H1 (cell line): ENCODE results near the gene DLK2. TPM values are rescaled to one million over a fixed set of nuclear protein-coding genes. Genes with fewer than 3 reads are reported as not detected.

Source experiments
- CTCF ChIA-PET: fragments of 300-600 bp; sonication (Branson Sonifier 250); formaldehyde crosslinking; loops from one replicate; lab custom pipeline; 2021; ENCODE audit not compliant: partially characterized antibody; lab: Charles Lee
- POLR2A ChIA-PET: fragments of 300-600 bp; sonication (Branson Sonifier 250); formaldehyde crosslinking; loops from one replicate; lab custom pipeline; 2021; ENCODE audit warnings: inconsistent platforms; ENCODE audit not compliant: partially characterized antibody; lab: Charles Lee
- DNase-seq, 2 experiments: peaks; one replicate each; pipeline versions ENCODE4 v3.0.0 to v3.0.0-alpha.2; 2010 to 2022; ENCODE audit warnings: low spot score in 2 of 2, low read depth in 1 of 2, mixed read lengths in 1 of 2
- FAIRE-seq: peaks from 2 replicates; lab custom pipeline; 2011; peaks lifted over from hg19 to GRCh38; lab: Jason Lieb, UNC
- H2AFZ ChIP-seq: 2 replicates; pipeline ENCODE4 v1.8.1; 2012; ENCODE audit warnings: low read length, inconsistent platforms
- H2AK5ac ChIP-seq: 2 replicates; pipeline ENCODE4 v1.6.1; 2013; ENCODE audit warnings: low read depth, low read length
- H2BK120ac ChIP-seq: replicated peaks from 2 replicates; pipeline ENCODE3; 2013; ENCODE audit warnings: low read depth, low read length, inconsistent platforms
- H2BK12ac ChIP-seq: 2 replicates; pipeline ENCODE4 v1.6.1; 2013; ENCODE audit warnings: low read depth, low read length
- H2BK15ac ChIP-seq: 2 replicates; pipeline ENCODE4 v1.6.1; 2013; ENCODE audit warnings: low read length
- H2BK20ac ChIP-seq: 2 replicates; pipeline ENCODE4 v1.6.1; 2013; ENCODE audit warnings: low read length
- H2BK5ac ChIP-seq: 2 replicates; pipeline ENCODE4 v1.6.1; 2013; ENCODE audit warnings: low read depth, low read length
- H3K14ac ChIP-seq: 2 replicates; pipeline ENCODE4 v1.6.1; 2013; ENCODE audit warnings: inconsistent platforms; ENCODE audit not compliant: insufficient read length
- H3K18ac ChIP-seq: 2 replicates; pipeline ENCODE4 v1.6.1; 2013; ENCODE audit warnings: low read length; ENCODE audit errors: extremely low read depth
- H3K23ac ChIP-seq: 2 replicates; pipeline ENCODE4 v1.6.1; 2013; ENCODE audit warnings: inconsistent platforms; ENCODE audit not compliant: insufficient read length
- H3K23me2 ChIP-seq: 2 replicates; pipeline ENCODE4 v1.6.1; 2013; ENCODE audit warnings: low read depth, low read length
- H3K27ac ChIP-seq: 2 replicates; pipeline ENCODE4 v1.6.1; 2011; ENCODE audit warnings: low read depth, low read length, inconsistent platforms
- H3K27me3 ChIP-seq, 4 experiments: replicated peaks in 1 of 4; 1 replicate in 1 of 4; 2 replicates in 3 of 4; pipeline versions ENCODE4 v1.6.1 to v1.8.1; 2011 to 2013; ENCODE audit warnings: low read length in 3 of 4, mild to moderate bottlenecking in 3 of 4, inconsistent platforms in 2 of 4, mixed read lengths in 2 of 4, moderate library complexity in 1 of 4; ENCODE audit not compliant: control insufficient read depth in 3 of 4, insufficient read depth in 3 of 4; ENCODE audit errors: extremely low read depth in 1 of 4
- H3K36me3 ChIP-seq, 4 experiments: 2 replicates each; pipeline versions ENCODE4 v1.6.1 to v1.8.1; 2011 to 2013; ENCODE audit warnings: mild to moderate bottlenecking in 4 of 4, low read length in 3 of 4, moderate library complexity in 2 of 4, control low read depth in 1 of 4, inconsistent platforms in 1 of 4; ENCODE audit not compliant: insufficient read depth in 4 of 4, control insufficient read depth in 2 of 4
- H3K4ac ChIP-seq: replicated peaks from 2 replicates; pipeline ENCODE3; 2013; ENCODE audit warnings: low read length, low read depth, mixed read lengths, inconsistent platforms; ENCODE audit not compliant: insufficient read length
- H3K4me1 ChIP-seq, 4 experiments: replicated peaks in 1 of 4; 1 replicate in 1 of 4; 2 replicates in 3 of 4; pipeline versions ENCODE4 v1.6.1 to v1.8.1; 2011 to 2013; ENCODE audit warnings: low read length in 3 of 4, inconsistent platforms in 2 of 4, mixed read lengths in 1 of 4; ENCODE audit not compliant: insufficient read depth in 4 of 4, control insufficient read depth in 3 of 4
- H3K4me2 ChIP-seq, 2 experiments: 2 replicates each; pipeline versions ENCODE4 v1.6.1 to v1.8.1; 2011 to 2013; ENCODE audit warnings: low read depth in 2 of 2, low read length in 2 of 2, control low read depth in 1 of 2, inconsistent platforms in 1 of 2, mild to moderate bottlenecking in 1 of 2; ENCODE audit not compliant: insufficient read depth in 1 of 2
- H3K4me3 ChIP-seq, 4 experiments: fragments of 200-600, 300-600 bp in 1 of 4; sonication (generic), shearing (Covaris generic), sonication (Bioruptor Twin) in 1 of 4; 2 replicates each; pipeline versions ENCODE4 v1.5.1 to v1.8.1; 2011 to 2016; ENCODE audit warnings: low read length in 4 of 4, low read depth in 3 of 4, control low read depth in 2 of 4, inconsistent platforms in 2 of 4, mild to moderate bottlenecking in 2 of 4, mixed read lengths in 1 of 4, moderate library complexity in 1 of 4; ENCODE audit not compliant: insufficient read depth in 2 of 4; ENCODE audit errors: extremely low read depth in 1 of 4
- H3K56ac ChIP-seq: replicated peaks from 2 replicates; pipeline ENCODE3; 2013; ENCODE audit warnings: low read depth, mild to moderate bottlenecking, mixed read lengths, low read length, inconsistent platforms; ENCODE audit not compliant: insufficient read length
- H3K79me1 ChIP-seq: 2 replicates; pipeline ENCODE4 v1.6.1; 2013; ENCODE audit warnings: low read depth, low read length, control low read depth
- H3K79me2 ChIP-seq, 2 experiments: 2 replicates each; pipeline versions ENCODE4 v1.6.1 to v1.8.1; 2012 to 2013; ENCODE audit warnings: low read length in 2 of 2, mild to moderate bottlenecking in 2 of 2, inconsistent platforms in 1 of 2; ENCODE audit not compliant: insufficient read depth in 2 of 2, control insufficient read depth in 1 of 2
- H3K9ac ChIP-seq, 4 experiments: replicated peaks in 1 of 4; 1 replicate in 1 of 4; 2 replicates in 3 of 4; pipeline versions ENCODE4 v1.6.1 to v1.8.1; 2011 to 2013; ENCODE audit warnings: low read depth in 3 of 4, low read length in 3 of 4, control low read depth in 2 of 4, mild to moderate bottlenecking in 2 of 4, moderate library complexity in 2 of 4, inconsistent platforms in 1 of 4; ENCODE audit errors: extremely low read depth in 1 of 4
- H3K9me3 ChIP-seq, 2 experiments: 2 replicates each; pipeline versions ENCODE4 v1.6.1 to v1.8.1; 2012 to 2013; ENCODE audit warnings: mild to moderate bottlenecking in 2 of 2, moderate library complexity in 2 of 2, control low read depth in 1 of 2, inconsistent platforms in 1 of 2, low read depth in 1 of 2, low read length in 1 of 2, mixed read lengths in 1 of 2; ENCODE audit not compliant: insufficient read depth in 2 of 2
- H4K20me1 ChIP-seq, 2 experiments: replicated peaks in 1 of 2; 2 replicates each; pipeline versions ENCODE3 to v1.8.1; 2011 to 2013; ENCODE audit warnings: inconsistent platforms in 2 of 2, low read length in 2 of 2, mild to moderate bottlenecking in 1 of 2; ENCODE audit not compliant: insufficient read depth in 2 of 2, control insufficient read depth in 1 of 2
- H4K5ac ChIP-seq: 2 replicates; pipeline ENCODE4 v1.6.1; 2013; ENCODE audit warnings: low read length, low read depth, mixed read lengths, inconsistent platforms; ENCODE audit not compliant: insufficient read length
- H4K8ac ChIP-seq: 2 replicates; pipeline ENCODE4 v1.8.0; 2013; ENCODE audit warnings: mild to moderate bottlenecking, moderate library complexity, low read length, inconsistent platforms; ENCODE audit not compliant: insufficient read depth; ENCODE audit errors: extremely low read depth
- H4K91ac ChIP-seq: replicated peaks from 2 replicates; pipeline ENCODE3; 2013; ENCODE audit warnings: low read length, mixed read lengths, inconsistent platforms; ENCODE audit not compliant: insufficient read length
- ASH2L ChIP-seq: fragments of 200-600, 300-600 bp; sonication (generic); IDR thresholded peaks from one replicate; pipeline ENCODE4 v1.7.1; 2017; ENCODE audit warnings: low read length
- CREB1 ChIP-seq: IDR thresholded peaks from 2 replicates; pipeline ENCODE4 v1.6.1; 2012; ENCODE audit warnings: inconsistent platforms
- EGR1 ChIP-seq: IDR thresholded peaks from 2 replicates; pipeline ENCODE4 v1.6.1; 2011; ENCODE audit warnings: low read depth, low read length, borderline replicate concordance
- EP300 ChIP-seq, 2 experiments: IDR thresholded peaks; 1 replicate in 1 of 2; 2 replicates in 1 of 2; pipeline ENCODE4 v1.6.1; 2011 to 2012; ENCODE audit warnings: low read depth in 2 of 2, low read length in 2 of 2, mild to moderate bottlenecking in 2 of 2, borderline replicate concordance in 1 of 2, inconsistent platforms in 1 of 2, moderate library complexity in 1 of 2
- KDM5A ChIP-seq: fragments of 200-600 bp; IDR thresholded peaks from 2 replicates; pipeline ENCODE4 v1.7.1; 2012; ENCODE audit warnings: mild to moderate bottlenecking, low read length, inconsistent platforms, mixed read lengths
- PHF8 ChIP-seq: fragments of 200-600 bp; sonication (generic); conservative IDR thresholded peaks from 2 replicates; pipeline ENCODE4 v1.7.1; 2012; ENCODE audit warnings: low read depth, mild to moderate bottlenecking, inconsistent platforms, low read length, moderate library complexity
- RBBP5 ChIP-seq: IDR thresholded peaks from 2 replicates; pipeline ENCODE4 v1.7.1; 2012; ENCODE audit warnings: low read depth, mild to moderate bottlenecking, inconsistent platforms, low read length, moderate library complexity, borderline replicate concordance
- SUZ12 ChIP-seq: fragments of 200-600 bp; sonication (generic); IDR thresholded peaks from 2 replicates; pipeline ENCODE4 v1.6.1; 2012; ENCODE audit warnings: mild to moderate bottlenecking, inconsistent platforms, low read length, moderate library complexity, mixed read lengths
- TAF1 ChIP-seq: IDR thresholded peaks from 2 replicates; pipeline ENCODE4 v1.6.1; 2011; ENCODE audit warnings: mild to moderate bottlenecking, low read depth, low read length
- TEAD4 ChIP-seq: IDR thresholded peaks from 2 replicates; pipeline ENCODE4 v1.6.1; 2012; ENCODE audit warnings: low read depth, low read length, inconsistent platforms, mixed read lengths
- WGBS, 2 experiments: shearing (Covaris generic) in 1 of 2; methylation state at CpG; one replicate each; pipeline versions ENCODE4 v1.1.6 to v1.1.7; 2013 to 2015; ENCODE audit warnings: low lambda C conversion rate in 2 of 2, mixed read lengths in 2 of 2, inconsistent platforms in 1 of 2, low coverage in 1 of 2, missing lambda C conversion rate in 1 of 2; ENCODE audit not compliant: insufficient replicate concordance in 2 of 2, insufficient coverage in 1 of 2, insufficient read length in 1 of 2; ENCODE audit errors: extremely low coverage in 1 of 2, missing lambda C conversion rate in 1 of 2; 5-methylcytosine and 5-hydroxymethylcytosine counted together
- polyA plus RNA-seq, 7 experiments: library from polyadenylated mRNA; depleted of rRNA in 3 of 7; stranded (reverse) in 5 of 7; unstranded in 2 of 7; fragments of >200 nt in 5 of 7; fragments of 200-250 nt in 2 of 7; gene quantifications; 1 replicate in 5 of 7; 2 replicates in 1 of 7; 4 replicates in 1 of 7; pipeline versions ENCODE4 v1.2.1 to v1.2.3, GENCODE V29; 2011 to 2013; ENCODE audit warnings: missing spikeins in 2 of 7, mixed read lengths in 2 of 7
- total RNA-seq: library from RNA; stranded (reverse); fragmentation: NEBNext Ultra II Directional; extraction: Animal tissue kit (Norgen Biotek cat#: 25700); gene quantifications from 2 replicates; pipeline ENCODE4 v1.2.1, GENCODE V29; 2021
- TF ChIP-seq, protein P1 (sequence below): IDR thresholded peaks from 2 replicates; pipeline ENCODE4 v1.6.1; 2012; ENCODE audit warnings: inconsistent platforms

The DLK2 gene
- total and polyA plus RNA-seq, 2 of the 8 experiments (the other 6 are each of a cell fraction or from before 2014, with no cell fraction given): 0.37 to 0.80 TPM

DNA sequence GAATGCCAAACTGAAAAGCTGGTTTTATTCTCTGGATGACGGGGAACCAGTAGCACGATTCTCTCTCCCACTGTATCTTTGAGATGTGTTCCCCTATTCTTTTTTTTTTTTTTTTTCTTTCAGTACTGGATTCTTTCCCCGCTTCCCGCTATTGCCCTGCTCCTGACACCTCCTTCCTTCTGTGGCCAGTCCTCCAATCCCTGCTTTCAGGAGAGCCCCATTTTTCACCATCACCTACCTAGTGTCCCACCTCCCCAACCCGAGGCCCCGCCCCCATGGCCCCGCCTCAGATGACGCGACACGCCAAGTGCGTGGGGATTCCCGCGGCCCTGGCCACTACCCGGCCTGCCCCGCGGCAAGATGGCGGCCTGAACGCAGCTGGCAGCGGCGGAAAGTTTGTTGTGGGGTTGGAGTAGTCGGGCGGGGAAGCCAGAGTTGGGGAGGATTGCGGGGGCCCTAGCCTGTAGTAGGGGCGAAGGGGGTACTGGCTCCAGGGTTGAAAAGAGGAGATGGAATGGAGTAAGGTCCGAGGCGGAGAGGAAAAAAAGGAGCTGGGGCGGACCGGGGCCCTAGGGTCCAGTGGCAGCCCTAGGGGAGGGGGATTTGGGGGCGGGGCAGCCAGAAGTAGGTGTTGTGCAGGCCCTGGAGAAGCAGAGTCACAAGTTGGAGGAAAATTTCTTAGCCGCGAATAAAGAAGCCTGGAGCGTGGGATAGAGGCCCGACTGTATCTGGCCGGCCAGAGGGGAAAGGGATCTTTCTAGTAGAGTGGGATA, 22.1 kb upstream of the DLK2 start, which contains the start of gene TJAP1:
TJAP1 (plus strand) TSS at position 336 of the 773 bp plus-strand sequence. CDS start 21,432 bp downstream, outside the sequence.
- peak within 1 kb of the TSS; percentile 70 for H3K27ac ChIP-seq
- no peak within 1 kb of the TSS for H4K91ac ChIP-seq
- WGBS, 2 experiments: 8% methylated on average over 21 of the region's 34 CpGs; no CpG with 5 or more reads in 1 of the 2 experiments
- no peak within 1 kb of the TSS for H2BK15ac ChIP-seq
- H3K36me3 ChIP-seq: no peaks in the 10 kb centered on the region
- ChIA-PET POLR2A (interaction anchor here (0.6 to 1.9 kb wide), 17 partner anchors 9 to 88 kb away, joined by 3 to 8 read pairs (median 4); partner anchors contain the start of genes DLK2, POLR1C and YIPF3), CTCF (interaction anchor here (2.3 to 32.9 kb wide), 2 partner anchors 21 to 23 kb away, joined by 6 to 536 read pairs; partner anchors contain the start of gene LRRC73)
- DNase-seq (peak; percentile 67 to 100), FAIRE-seq (no peak)
- H2AFZ ChIP-seq: peak within 1 kb of the TSS; percentile 93; the same call in 1 of the 2 replicates
- peak within 1 kb of the TSS; percentile 62 to 79 (median 68) for H3K9ac ChIP-seq
- H3K23me2 ChIP-seq: peaks cover 4% of the 10 kb centered on the region; the same call in 1 of the 2 replicates
- H3K9me3 ChIP-seq: no peaks in the 10 kb centered on the region
- H3K18ac ChIP-seq: peak within 1 kb of the TSS; percentile 66; the same call in 1 of the 2 replicates
- H2AK5ac ChIP-seq: no peak within 1 kb of the TSS; the same call in 1 of the 2 replicates
- peaks cover 11% of the 10 kb centered on the region for H3K79me1 ChIP-seq
- H3K4ac ChIP-seq: no peak within 1 kb of the TSS
- H3K4me1 ChIP-seq: peaks cover 4 to 14% (median 12%) of the 10 kb centered on the region in 4 experiments; a peak in 6 of 7 replicates
- peaks cover 1 to 2% of the 10 kb centered on the region in 2 experiments for H4K20me1 ChIP-seq
- H3K27me3 ChIP-seq: no peaks in the 10 kb centered on the region
- no peak within 1 kb of the TSS for H3K23ac ChIP-seq
- H2BK5ac ChIP-seq: peak within 1 kb of the TSS; percentile 22; the same call in 1 of the 2 replicates
- H3K14ac ChIP-seq: no peak within 1 kb of the TSS
- no peak within 1 kb of the TSS for H2BK20ac ChIP-seq
- H3K56ac ChIP-seq: peak within 1 kb of the TSS; percentile 37
- H4K8ac ChIP-seq: peak within 1 kb of the TSS; percentile 89; the same call in 1 of the 2 replicates
- H4K5ac ChIP-seq: no peak within 1 kb of the TSS
- peaks cover 14 to 44% of the 10 kb centered on the region in 2 experiments for H3K79me2 ChIP-seq
- peak within 1 kb of the TSS; percentile 73 to 89 for H3K4me2 ChIP-seq
- H2BK12ac ChIP-seq: no peak within 1 kb of the TSS
- H2BK120ac ChIP-seq: no peak within 1 kb of the TSS
- peak within 1 kb of the TSS; percentile 43 to 79 (median 57) for H3K4me3 ChIP-seq
- TF ChIP-seq EP300 (IDR thresholded peaks at IDR 0.05; ENCODE audit: borderline replicate concordance in 1 of 2, low read depth in 2 of 2, low read length in 2 of 2): peak in 1 of 2 experiments; percentile 69; a peak in 2 of 3 replicates
- TF ChIP-seq EGR1: peak; percentile 11; the same call in 1 of the 2 replicates
- TF ChIP-seq TEAD4: no peak
- no peak for TF ChIP-seq SUZ12
- TF ChIP-seq, protein P1, sequence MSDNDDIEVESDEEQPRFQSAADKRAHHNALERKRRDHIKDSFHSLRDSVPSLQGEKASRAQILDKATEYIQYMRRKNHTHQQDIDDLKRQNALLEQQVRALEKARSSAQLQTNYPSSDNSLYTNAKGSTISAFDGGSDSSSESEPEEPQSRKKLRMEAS: peak; percentile 44; the same call in 1 of the 2 replicates
- TF ChIP-seq CREB1: peak; percentile 85
- TF ChIP-seq PHF8: peak; percentile 98
- TF ChIP-seq ASH2L: peak; percentile 73
- TF ChIP-seq TAF1: peak; percentile 96
- peak; percentile 93 for TF ChIP-seq KDM5A
- TF ChIP-seq RBBP5: 0 out of 2 replicates have a peak, but pooled peaks have one; percentile 59
